Prostate gland (tissue), 2 donors: ENCODE results near the gene PPM1L. TPM values are rescaled to one million over a fixed set of nuclear protein-coding genes. Genes with fewer than 3 reads are reported as not detected.

Experiments
- DNase-seq: peaks from one replicate; pipeline ENCODE4 v3.0.0-alpha.2; 2019; ENCODE audit warnings: low spot score
- H3K27ac ChIP-seq, 2 donors: fragments of 200-600 bp; sonication (generic); 2 replicates each; pipeline ENCODE4 v1.5.1; 2017 to 2019
- H3K27me3 ChIP-seq: fragments of 200-600 bp; sonication (generic); replicated peaks from 2 replicates; pipeline ENCODE4 v1.5.1; 2019; ENCODE audit not compliant: insufficient read depth
- H3K36me3 ChIP-seq, 2 donors: fragments of 200-600 bp; sonication (generic); 1 replicate in 1 of 2; 2 replicates in 1 of 2; pipeline versions ENCODE4 v1.5.1 to v1.8.1; 2017 to 2019
- H3K4me1 ChIP-seq: fragments of 200-600 bp; sonication (generic); replicated peaks from 2 replicates; pipeline ENCODE4 v1.5.1; 2019
- H3K4me3 ChIP-seq, 2 donors: fragments of 200-600 bp; sonication (generic); 2 replicates each; pipeline ENCODE4 v1.5.1; 2017 to 2019
- H3K9me3 ChIP-seq: fragments of 200-600 bp; sonication (generic); 2 replicates; pipeline ENCODE4 v1.5.1; 2017
- POLR2A ChIP-seq: fragments of 450-650 bp; IDR thresholded peaks from one replicate; pipeline ENCODE4 v1.6.1; 2016; ENCODE audit warnings: antibody characterized with exemption, mild to moderate bottlenecking
- POLR2AphosphoS5 ChIP-seq: sonication (generic); formaldehyde crosslinking; IDR thresholded peaks from one replicate; pipeline ENCODE4 v1.6.1; 2017; ENCODE audit warnings: antibody characterized with exemption
- WGBS: methylation state at CpG from one replicate; pipeline ENCODE4 v1.1.5; 2018; 5-methylcytosine and 5-hydroxymethylcytosine counted together
- intact Hi-C: fragments of 100-400 bp; cut with DNase I; formaldehyde crosslinking; loops from one replicate; pipeline ENCODE4 v1.14.2; 2022
- total RNA-seq, 2 donors: library from RNA; depleted of rRNA; stranded (reverse); fragments of >200 nt; gene quantifications; one replicate each; pipeline ENCODE4 v1.1.0, GENCODE V29; 2016
- TF ChIP-seq, protein P1 (sequence below), 4 experiments: fragments of 200-600 bp in 2 of 4; fragments of 450-650 bp in 2 of 4; sonication (generic) in 2 of 4; IDR thresholded peaks; 1 replicate in 3 of 4; 2 replicates in 1 of 4; pipeline ENCODE4 v1.5.1; 2016 to 2019; ENCODE audit warnings: antibody characterized with exemption in 4 of 4, mild to moderate bottlenecking in 2 of 4, moderate library complexity in 2 of 4

The PPM1L gene
- total RNA-seq, 2 donors from 2014 or later = 23.6 to 27.0 TPM

DNA sequence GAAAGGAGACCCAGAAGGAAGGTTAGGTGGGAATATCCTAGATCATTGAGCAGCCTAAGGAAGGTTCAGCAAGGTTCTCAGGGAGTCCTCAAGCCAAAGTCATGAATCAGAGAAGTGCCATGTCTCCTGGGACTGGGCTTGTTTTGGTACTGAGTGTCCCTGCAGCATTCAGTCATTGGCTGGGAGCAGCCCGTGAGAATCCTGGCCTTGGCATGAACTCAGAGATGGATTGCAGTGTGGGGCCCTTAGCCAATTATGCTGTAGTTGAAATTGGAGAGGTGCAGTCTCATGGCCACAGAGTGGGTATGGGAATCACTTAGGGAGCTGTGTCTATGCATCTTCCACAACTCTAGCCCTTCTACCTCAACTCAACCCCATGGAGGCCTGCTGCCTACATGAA, 17.0 kb upstream of the PPM1L start:
- TF ChIP-seq POLR2A (no peak), POLR2AphosphoS5 (peak; percentile 20)
- Histone ChIP-seq H3K27ac (no peak overlapping the region), H3K27me3 (no peaks in the 10 kb centered on the region), H3K9me3 (no peaks in the 10 kb centered on the region), H3K4me1 (no peaks in the 10 kb centered on the region), H3K36me3 (no peaks in the 10 kb centered on the region), H3K4me3 (no peak overlapping the region)
- peak; percentile 9 for DNase-seq
- 0% methylated on average over 1 of the region's 1 CpG for WGBS
- intact Hi-C loops = loop anchor here (10.0 kb wide), 1 partner anchor 334 kb away; no protein-coding TSS in a partner anchor

- Histone ChIP-seq H3K27ac (no peak overlapping the region), H3K36me3 (no peaks in the 10 kb centered on the region), H3K4me3 (no peak overlapping the region), H3K4me1 (no peaks in the 10 kb centered on the region), H3K27me3 (no peaks in the 10 kb centered on the region), H3K9me3 (no peaks in the 10 kb centered on the region)
- intact Hi-C loops = no loop called here
- TF ChIP-seq POLR2A (no peak), POLR2AphosphoS5 (no peak)
- TF ChIP-seq, protein P1, sequence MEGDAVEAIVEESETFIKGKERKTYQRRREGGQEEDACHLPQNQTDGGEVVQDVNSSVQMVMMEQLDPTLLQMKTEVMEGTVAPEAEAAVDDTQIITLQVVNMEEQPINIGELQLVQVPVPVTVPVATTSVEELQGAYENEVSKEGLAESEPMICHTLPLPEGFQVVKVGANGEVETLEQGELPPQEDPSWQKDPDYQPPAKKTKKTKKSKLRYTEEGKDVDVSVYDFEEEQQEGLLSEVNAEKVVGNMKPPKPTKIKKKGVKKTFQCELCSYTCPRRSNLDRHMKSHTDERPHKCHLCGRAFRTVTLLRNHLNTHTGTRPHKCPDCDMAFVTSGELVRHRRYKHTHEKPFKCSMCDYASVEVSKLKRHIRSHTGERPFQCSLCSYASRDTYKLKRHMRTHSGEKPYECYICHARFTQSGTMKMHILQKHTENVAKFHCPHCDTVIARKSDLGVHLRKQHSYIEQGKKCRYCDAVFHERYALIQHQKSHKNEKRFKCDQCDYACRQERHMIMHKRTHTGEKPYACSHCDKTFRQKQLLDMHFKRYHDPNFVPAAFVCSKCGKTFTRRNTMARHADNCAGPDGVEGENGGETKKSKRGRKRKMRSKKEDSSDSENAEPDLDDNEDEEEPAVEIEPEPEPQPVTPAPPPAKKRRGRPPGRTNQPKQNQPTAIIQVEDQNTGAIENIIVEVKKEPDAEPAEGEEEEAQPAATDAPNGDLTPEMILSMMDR (IDR thresholded peaks at IDR 0.05) = no peak
- 38% methylated on average over 2 of the region's 2 CpGs for WGBS
- DNase-seq = no peak
Observed at GRCh38 chr3:160746976-160747375, 9.1 kb upstream of the PPM1L start.

DNA sequence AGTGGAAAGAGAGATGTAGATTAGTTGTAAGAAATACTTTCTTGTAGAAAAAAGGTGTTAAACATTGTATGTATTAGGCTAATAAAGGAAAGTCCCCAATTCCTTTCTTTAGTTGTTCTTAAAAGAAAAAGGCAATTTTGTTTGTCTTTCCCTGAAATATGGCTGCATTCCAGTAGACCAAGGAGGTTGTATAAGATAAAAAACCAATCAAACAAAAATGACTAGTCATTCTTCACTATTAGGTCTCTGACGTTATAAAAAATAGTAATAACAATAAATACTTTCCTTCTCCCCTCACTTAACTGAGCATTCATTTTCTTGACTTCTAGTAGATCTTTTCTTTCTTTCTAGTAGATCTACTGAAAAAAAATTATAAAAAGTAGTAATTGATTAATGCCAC, 8.6 kb upstream of the PPM1L start:
- WGBS = 15% methylated on average over 1 of the region's 1 CpG
- no peak overlapping the region for H3K27ac ChIP-seq
- TF ChIP-seq POLR2AphosphoS5 = no peak
- TF ChIP-seq, protein P1 (IDR thresholded peaks at IDR 0.05) = no peak
- no peak for TF ChIP-seq POLR2A
- intact Hi-C loops = no loop called here
- H3K4me3 ChIP-seq = no peak overlapping the region
- no peaks in the 10 kb centered on the region for H3K9me3 ChIP-seq
- no peaks in the 10 kb centered on the region for H3K27me3 ChIP-seq
- no peak for DNase-seq
- H3K4me1 ChIP-seq = no peaks in the 10 kb centered on the region
- H3K36me3 ChIP-seq = no peaks in the 10 kb centered on the region

DNA sequence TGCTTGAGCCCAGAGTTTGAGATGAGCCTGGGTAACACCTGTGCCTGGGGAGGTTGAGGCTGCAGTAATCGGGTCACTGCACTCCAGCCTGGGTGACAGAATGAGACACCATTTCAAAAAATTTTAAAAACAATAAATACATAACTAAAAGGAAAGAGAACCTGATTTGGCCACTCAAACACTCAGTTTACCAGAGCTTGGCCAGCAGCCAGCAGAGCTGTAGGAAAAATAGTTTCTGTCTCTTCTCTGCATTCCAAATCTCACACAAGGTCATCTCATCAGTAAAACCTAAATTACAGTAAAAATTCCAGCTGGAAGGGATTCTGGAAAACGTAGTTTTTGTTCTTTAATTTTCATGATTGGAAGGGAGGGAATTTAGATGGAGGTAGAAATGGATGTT, 7.8 kb upstream of the PPM1L start:
- no peak overlapping the region for H3K4me3 ChIP-seq
- H3K9me3 ChIP-seq = no peaks in the 10 kb centered on the region
- no peak for DNase-seq
- intact Hi-C loops = no loop called here
- H3K27me3 ChIP-seq = no peaks in the 10 kb centered on the region
- H3K4me1 ChIP-seq = no peaks in the 10 kb centered on the region
- H3K36me3 ChIP-seq = no peaks in the 10 kb centered on the region
- no peak overlapping the region for H3K27ac ChIP-seq
- TF ChIP-seq POLR2A = no peak
- no peak for TF ChIP-seq POLR2AphosphoS5
- TF ChIP-seq, protein P1 (IDR thresholded peaks at IDR 0.05) = no peak
- WGBS = 70% methylated on average over 2 of the region's 2 CpGs

DNA sequence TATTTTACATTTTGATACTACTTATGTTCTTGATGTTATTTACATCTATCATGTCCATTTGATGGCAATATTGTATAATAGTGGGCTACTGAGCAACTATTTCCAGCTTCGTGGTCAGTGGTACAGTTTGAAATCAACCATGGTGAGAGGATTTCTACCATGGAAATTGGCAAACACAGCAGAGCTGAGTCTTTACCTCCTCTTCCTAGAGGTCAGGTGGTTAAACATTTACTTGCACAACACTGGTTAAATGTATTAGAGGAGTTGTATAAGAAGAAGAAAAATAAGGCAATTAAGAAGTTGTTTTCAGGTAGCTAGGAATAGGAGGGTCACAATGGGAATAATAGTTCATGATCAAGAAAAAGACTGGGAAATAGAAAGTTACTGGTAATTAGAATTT, 7.2 kb upstream of the PPM1L start:
- H3K36me3 ChIP-seq = no peaks in the 10 kb centered on the region
- 53% methylated on average over 1 of the region's 1 CpG for WGBS
- no peak for DNase-seq
- TF ChIP-seq, protein P1 (IDR thresholded peaks at IDR 0.05) = no peak
- TF ChIP-seq POLR2A (no peak), POLR2AphosphoS5 (no peak)
- intact Hi-C loops = no loop called here
- no peak overlapping the region for H3K4me3 ChIP-seq
- no peaks in the 10 kb centered on the region for H3K27me3 ChIP-seq
- no peak overlapping the region for H3K27ac ChIP-seq
- no peaks in the 10 kb centered on the region for H3K4me1 ChIP-seq
- no peaks in the 10 kb centered on the region for H3K9me3 ChIP-seq
